GM21381 (cell line): Measurements from ENCODE around the gene COX19.
A peak's percentile ranks its signal among the peaks of the same experiment; 100 is the strongest.
"Not testable (repeated sequence)": the region's sequence is repeated elsewhere in the genome, so short reads cannot be mapped to it uniquely, and the experiment has no call there.

Source experiments
- ATAC-seq: cut with Tn5 transposase; IDR thresholded peaks from one replicate; pipeline ENCODE4 v1.9.1; 2021; ENCODE audit warnings: mild to moderate bottlenecking, moderate library complexity; ENCODE audit not compliant: unreplicated experiment

Gene COX19

GRCh38 chr7:949021-949934, 26.1 kb downstream of the COX19 start:
- no peak for ATAC-seq

GRCh38 chr7:947391-948210, 27.7 kb downstream of the COX19 start:
- ATAC-seq, result no peak

GRCh38 chr7:946256-946996, 28.9 kb downstream of the COX19 start:
- no peak for ATAC-seq

GRCh38 chr7:945556-946255, 29.6 kb downstream of the COX19 start:
- ATAC-seq, result no peak

DNA sequence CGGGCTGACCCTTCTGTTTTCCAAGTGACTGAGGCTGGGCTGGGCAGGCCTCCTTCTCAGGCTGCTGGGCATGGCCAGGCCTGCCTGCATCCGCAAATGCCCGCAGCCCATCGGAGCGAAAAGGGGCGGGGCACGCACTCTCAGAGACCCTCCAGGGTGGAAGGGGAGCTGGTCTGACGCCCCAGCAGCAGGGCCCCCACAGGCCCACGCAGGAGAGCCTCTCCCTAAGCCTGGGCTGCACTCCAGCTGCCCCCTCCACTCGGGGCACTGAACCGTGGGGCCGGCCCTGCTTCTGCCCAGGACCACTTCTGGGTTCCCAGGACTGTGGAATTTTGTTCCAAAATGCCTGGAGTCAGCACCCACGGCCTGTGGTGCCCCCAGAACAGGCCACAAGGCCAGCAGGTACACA, 30.2 kb downstream of the COX19 start:
- no peak for ATAC-seq

DNA sequence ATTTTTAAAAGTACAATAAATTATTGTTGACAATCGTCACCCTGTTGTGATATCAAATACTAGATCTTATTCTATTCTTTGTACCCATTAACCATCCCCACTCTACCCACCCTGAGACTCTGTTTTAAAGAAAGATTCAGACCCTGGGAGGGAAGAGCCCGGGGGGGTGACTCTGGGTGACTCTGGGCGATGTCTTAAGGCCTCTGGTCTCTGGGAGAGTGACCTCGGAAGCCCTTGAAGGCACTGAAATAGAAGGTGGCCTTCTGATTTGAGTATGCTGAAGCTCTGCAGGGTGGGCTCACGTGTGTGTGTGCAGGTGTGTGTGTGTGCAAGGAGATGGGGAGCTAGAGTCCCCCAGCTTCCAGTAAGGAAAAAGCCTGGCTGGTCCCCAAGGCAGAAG, 30.6 kb downstream of the COX19 start:
- ATAC-seq, result no peak

DNA sequence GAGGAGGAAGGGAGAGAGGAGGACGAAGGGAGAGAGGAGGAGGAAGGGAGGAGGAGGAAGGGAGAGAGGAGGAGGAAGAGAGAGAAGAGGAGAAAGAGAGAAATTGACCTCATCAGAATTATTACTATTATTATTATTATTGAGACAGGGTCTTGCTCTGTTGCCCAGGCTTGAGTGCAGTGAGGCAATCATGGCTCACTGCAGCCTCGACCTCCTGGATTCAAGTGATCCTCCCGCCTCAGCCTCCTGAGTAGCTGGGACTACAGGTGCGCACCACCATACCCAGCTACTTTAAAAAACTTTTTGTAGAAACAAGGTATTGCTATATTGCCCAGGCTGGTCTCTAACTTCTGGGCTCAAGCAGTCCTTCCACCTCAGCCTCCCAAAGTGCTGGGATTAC, 31.6 kb downstream of the COX19 start:
- not testable (repeated sequence) for ATAC-seq

- ATAC-seq, result no peak
These were observed 34.5 kb downstream of the COX19 start for GRCh38 chr7:940599-941408.

GRCh38 chr7:939843-940242, 35.5 kb downstream of the COX19 start:
- ATAC-seq, result no peak

DNA sequence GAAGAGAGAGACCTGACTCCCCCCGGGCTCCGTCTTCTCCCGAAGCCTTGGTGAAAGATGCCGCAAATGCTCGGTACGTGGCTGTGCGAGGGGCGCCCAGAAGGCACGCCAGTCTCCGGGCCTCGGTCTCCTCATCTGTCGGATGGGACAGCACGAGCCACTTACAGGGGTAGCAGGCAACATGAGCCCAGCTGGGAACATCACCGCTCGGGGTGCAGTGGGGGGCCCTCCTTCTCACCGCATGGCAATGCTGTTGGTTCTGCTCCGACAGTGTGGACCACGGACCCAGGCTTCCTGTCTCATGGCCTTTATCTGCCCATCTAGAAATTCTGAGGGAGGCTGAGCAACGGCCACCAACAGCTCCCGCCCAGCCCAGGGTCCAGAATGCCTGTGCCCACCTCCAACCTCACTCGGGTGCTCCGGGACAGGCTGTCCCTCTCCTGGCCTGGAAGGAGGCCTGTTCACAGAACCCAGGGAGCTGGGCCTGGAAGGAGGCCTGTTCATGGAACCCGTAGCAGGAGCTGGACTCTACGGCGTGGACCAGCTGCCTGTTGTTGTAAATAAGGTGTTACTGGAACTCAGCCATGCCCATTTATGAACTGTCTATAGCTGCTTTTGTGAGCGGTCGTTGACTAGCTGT, 36.7 kb downstream of the COX19 start:
- ATAC-seq, result no peak

DNA sequence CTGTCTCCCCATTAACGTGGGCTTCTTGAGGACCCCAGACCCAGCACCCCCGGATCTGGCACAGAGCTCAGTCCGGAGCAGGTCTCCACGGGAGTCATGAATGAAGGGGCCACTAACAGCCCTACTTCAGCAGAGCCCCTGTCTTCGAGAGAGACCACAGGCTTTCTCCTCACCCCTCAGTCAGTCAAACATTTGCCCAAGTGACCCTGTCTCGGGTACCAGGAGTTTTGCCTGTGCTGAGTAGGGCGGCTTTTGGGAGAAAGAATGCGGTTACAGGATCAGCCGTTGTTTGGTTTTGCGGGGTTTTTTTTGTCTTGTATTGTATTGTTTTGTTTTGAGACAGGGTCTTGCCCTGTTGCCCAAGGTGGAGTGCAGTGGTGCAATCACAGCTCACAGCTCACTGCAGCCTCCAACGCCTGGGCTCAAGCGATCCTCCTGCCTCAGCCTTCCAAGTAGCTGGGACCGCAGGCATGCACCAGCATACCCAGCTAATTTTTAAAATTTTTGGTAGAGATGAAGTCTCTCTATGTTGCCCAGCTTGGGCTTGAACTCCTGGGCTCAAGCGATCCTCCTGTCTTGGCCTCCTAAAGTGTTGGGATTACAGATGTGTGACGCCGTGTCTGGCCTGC, 37.4 kb downstream of the COX19 start:
- no peak for ATAC-seq

DNA sequence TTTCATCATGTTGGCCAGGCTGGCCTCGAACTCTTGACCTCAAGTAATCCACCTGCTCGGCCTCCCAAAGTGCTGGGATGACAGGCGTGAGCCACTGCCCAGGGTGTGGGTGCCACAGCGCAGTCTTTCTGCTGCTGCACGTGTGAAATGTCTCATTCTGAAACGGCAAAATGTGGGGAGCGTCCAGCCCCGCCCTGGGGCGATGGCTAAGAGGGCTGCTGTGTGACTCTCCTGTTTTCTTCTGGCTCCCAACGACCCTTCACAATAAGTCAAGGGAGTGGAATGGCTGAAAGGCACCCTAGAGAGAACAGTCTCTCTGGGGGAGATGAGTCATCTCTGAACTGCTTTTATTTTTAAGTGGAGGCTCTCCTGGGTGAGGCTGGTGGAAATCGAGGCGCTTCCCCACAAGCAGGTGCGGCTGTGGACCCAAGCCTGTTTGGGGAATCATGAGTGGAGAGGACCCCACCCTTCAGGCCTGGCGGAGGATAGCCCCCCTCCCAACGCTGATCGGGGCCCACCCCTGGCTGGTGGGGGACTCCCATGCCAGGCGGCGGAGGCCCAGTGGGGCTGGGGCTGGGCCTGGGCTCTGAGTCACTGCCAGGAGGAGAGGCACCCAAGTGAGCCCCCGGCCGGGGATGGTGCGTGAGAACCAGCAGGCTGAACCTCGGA, 38.8 kb downstream of the COX19 start:
- peak; percentile 75 for ATAC-seq

- no peak for ATAC-seq
These were observed 39.4 kb downstream of the COX19 start for GRCh38 chr7:935874-936385.

GRCh38 chr7:935164-935873, 40.0 kb downstream of the COX19 start:
- no peak for ATAC-seq

GRCh38 chr7:934469-935163, 40.7 kb downstream of the COX19 start:
- ATAC-seq, result no peak

DNA sequence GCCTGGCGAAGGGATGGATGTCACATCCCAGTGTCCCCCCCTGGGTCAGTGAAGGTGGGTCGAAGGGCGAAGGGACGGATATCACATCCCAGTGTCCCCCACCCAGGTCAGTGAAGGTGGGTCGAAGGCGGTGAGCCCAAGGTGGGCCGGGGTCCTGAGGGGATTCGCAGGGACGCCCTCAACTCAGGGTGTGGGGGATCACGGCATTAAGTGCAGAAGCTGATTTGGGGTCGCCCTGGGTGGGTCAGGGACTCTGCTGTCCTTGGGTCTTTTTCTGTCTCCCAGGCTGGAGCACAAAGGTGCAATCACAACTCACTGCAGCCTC, 42.7 kb downstream of the COX19 start:
- no peak for ATAC-seq
